SH-SY5Y (cell line): Measurements from ENCODE around the gene ADAMTS3.

Experiments used
- GATA2 ChIP-seq: IDR thresholded peaks from 2 replicates; pipeline ENCODE4 v1.6.1; 2011; ENCODE audit warnings: mild to moderate bottlenecking, low read depth, low read length
- GATA3 ChIP-seq: IDR thresholded peaks from 2 replicates; pipeline ENCODE4 v1.6.1; 2011; ENCODE audit warnings: low read depth, mild to moderate bottlenecking, low read length, moderate library complexity

- TF ChIP-seq GATA2, result no peak
- no peak for TF ChIP-seq GATA3
Measured at GRCh38 chr4:72552447-72552846, 16.6 kb downstream of the ADAMTS3 start.
